H9 (cell line): ENCODE results near the gene ASCC1. TPM values are rescaled to one million over a fixed set of nuclear protein-coding genes. Genes with fewer than 3 reads are reported as not detected.

Experiments
- DNase-seq: peaks from one replicate; pipeline ENCODE4 v3.0.0-alpha.2; 2017
- H2AFZ ChIP-seq: one replicate; pipeline ENCODE4 v1.6.1; 2013; ENCODE audit warnings: mild to moderate bottlenecking, low read length, control low read depth, moderate library complexity
- H2AK5ac ChIP-seq: 2 replicates; pipeline ENCODE4 v1.6.1; 2013; ENCODE audit warnings: low read length, control low read depth, mixed read lengths; ENCODE audit not compliant: insufficient read length
- H2BK120ac ChIP-seq: one replicate; pipeline ENCODE4 v1.6.1; 2013; ENCODE audit warnings: low read depth, mild to moderate bottlenecking, low read length, control low read depth, inconsistent platforms; ENCODE audit not compliant: poor library complexity, severe bottlenecking
- H2BK12ac ChIP-seq: 2 replicates; pipeline ENCODE4 v1.6.1; 2013; ENCODE audit warnings: low read length, control low read depth, mixed read lengths, low read depth; ENCODE audit not compliant: insufficient read length
- H2BK15ac ChIP-seq: 2 replicates; pipeline ENCODE4 v1.6.1; 2013; ENCODE audit warnings: low read depth, low read length, control low read depth
- H2BK20ac ChIP-seq: one replicate; pipeline ENCODE4 v1.6.1; 2013; ENCODE audit warnings: low read depth, mild to moderate bottlenecking, low read length, control low read depth, inconsistent platforms; ENCODE audit not compliant: poor library complexity, severe bottlenecking
- H2BK5ac ChIP-seq: 2 replicates; pipeline ENCODE4 v1.6.1; 2013; ENCODE audit warnings: low read length, control low read depth, mixed read lengths; ENCODE audit not compliant: insufficient read length
- H3K14ac ChIP-seq: 2 replicates; pipeline ENCODE4 v1.6.1; 2013; ENCODE audit warnings: low read length, control low read depth; ENCODE audit not compliant: insufficient read depth
- H3K18ac ChIP-seq: 2 replicates; pipeline ENCODE4 v1.6.1; 2013; ENCODE audit warnings: low read depth, mild to moderate bottlenecking, mixed read lengths, low read length, control low read depth; ENCODE audit not compliant: insufficient read length
- H3K23ac ChIP-seq: 2 replicates; pipeline ENCODE4 v1.6.1; 2013; ENCODE audit warnings: low read length, control low read depth, mixed read lengths, low read depth; ENCODE audit not compliant: insufficient read length
- H3K23me2 ChIP-seq: 2 replicates; pipeline ENCODE4 v1.6.1; 2013; ENCODE audit warnings: low read depth, mild to moderate bottlenecking, mixed read lengths, low read length, control low read depth; ENCODE audit not compliant: insufficient read length, poor library complexity, severe bottlenecking
- H3K27ac ChIP-seq: 2 replicates; pipeline ENCODE4 v1.5.1; 2013; ENCODE audit warnings: low read length, control low read depth, mixed read lengths, low read depth; ENCODE audit not compliant: insufficient read length
- H3K27me3 ChIP-seq: 2 replicates; pipeline ENCODE4 v1.6.1; 2013; ENCODE audit warnings: low read length, control low read depth, inconsistent platforms; ENCODE audit not compliant: insufficient read depth
- H3K4ac ChIP-seq: 2 replicates; pipeline ENCODE4 v1.6.1; 2013; ENCODE audit warnings: low read depth, mild to moderate bottlenecking, control low read depth, inconsistent platforms, low read length, moderate library complexity
- H3K4me1 ChIP-seq: 2 replicates; pipeline ENCODE4 v1.6.1; 2013; ENCODE audit warnings: low read length, control low read depth, inconsistent platforms; ENCODE audit not compliant: insufficient read depth
- H3K4me2 ChIP-seq: 2 replicates; pipeline ENCODE4 v1.6.1; 2013; ENCODE audit warnings: low read length, control low read depth, mixed read lengths; ENCODE audit not compliant: insufficient read length, insufficient read depth
- H3K56ac ChIP-seq: 2 replicates; pipeline ENCODE4 v1.6.1; 2013; ENCODE audit warnings: low read depth, mild to moderate bottlenecking, mixed read lengths, low read length, control low read depth; ENCODE audit not compliant: insufficient read length
- H3K79me1 ChIP-seq: 2 replicates; pipeline ENCODE4 v1.6.1; 2013; ENCODE audit warnings: low read depth, mild to moderate bottlenecking, moderate library complexity, low read length, control low read depth, inconsistent platforms; ENCODE audit not compliant: insufficient read depth, poor library complexity, severe bottlenecking
- H3K79me2 ChIP-seq: 2 replicates; pipeline ENCODE4 v1.6.1; 2013; ENCODE audit warnings: low read length, control low read depth, inconsistent platforms; ENCODE audit not compliant: insufficient read depth
- H3K9ac ChIP-seq: 2 replicates; pipeline ENCODE4 v1.6.1; 2013; ENCODE audit warnings: low read length, control low read depth, mixed read lengths; ENCODE audit not compliant: insufficient read length; ENCODE audit errors: extremely low read depth
- H3K9me3 ChIP-seq: one replicate; pipeline ENCODE4 v1.6.1; 2013; ENCODE audit warnings: low read depth, low read length, inconsistent platforms; ENCODE audit not compliant: control insufficient read depth
- H3T11ph ChIP-seq: one replicate; pipeline ENCODE4 v1.6.1; 2013; ENCODE audit warnings: mild to moderate bottlenecking, low read length, control low read depth, inconsistent platforms
- H4K20me1 ChIP-seq: one replicate; pipeline ENCODE4 v1.6.1; 2013; ENCODE audit not compliant: control insufficient read depth, insufficient read length, insufficient read depth
- H4K5ac ChIP-seq: 2 replicates; pipeline ENCODE4 v1.6.1; 2013; ENCODE audit warnings: low read depth, mild to moderate bottlenecking, mixed read lengths, low read length, control low read depth; ENCODE audit not compliant: insufficient read length
- H4K8ac ChIP-seq: replicated peaks from 2 replicates; pipeline ENCODE4 v1.6.1; 2013; ENCODE audit warnings: low read length, control low read depth, mixed read lengths, low read depth; ENCODE audit not compliant: insufficient read length
- H4K91ac ChIP-seq: 2 replicates; pipeline ENCODE4 v1.6.1; 2013; ENCODE audit warnings: low read depth, mild to moderate bottlenecking, moderate library complexity, mixed read lengths, low read length, control low read depth; ENCODE audit not compliant: insufficient read length
- H3K27ac Mint-ChIP-seq, 3 experiments: 2 replicates in 2 of 3; 3 replicates in 1 of 3; pipeline ENCODE4 v1.8.0; 2020 to 2021; ENCODE audit warnings: mixed read lengths in 3 of 3, mild to moderate bottlenecking in 1 of 3, moderate library complexity in 1 of 3
- H3K27me3 Mint-ChIP-seq: 2 replicates; pipeline ENCODE4 v1.8.0; 2021; ENCODE audit warnings: low read depth, mild to moderate bottlenecking, moderate library complexity, mixed read lengths
- H3K36me3 Mint-ChIP-seq, 3 experiments: 2 replicates in 2 of 3; 3 replicates in 1 of 3; pipeline ENCODE4 v1.8.0; 2020 to 2021; ENCODE audit warnings: low read depth in 3 of 3, mixed read lengths in 3 of 3; ENCODE audit not compliant: insufficient read depth in 1 of 3
- H3K4me1 Mint-ChIP-seq, 2 experiments: 2 replicates each; pipeline ENCODE4 v1.8.0; 2020; ENCODE audit warnings: mixed read lengths in 2 of 2
- H3K4me3 Mint-ChIP-seq, 2 experiments: 2 replicates in 1 of 2; 3 replicates in 1 of 2; pipeline ENCODE4 v1.8.0; 2020 to 2021; ENCODE audit warnings: mild to moderate bottlenecking in 2 of 2, mixed read lengths in 2 of 2, moderate library complexity in 1 of 2
- H3K9me3 Mint-ChIP-seq, 2 experiments: 2 replicates in 1 of 2; 3 replicates in 1 of 2; pipeline ENCODE4 v1.8.0; 2020; ENCODE audit warnings: mild to moderate bottlenecking in 2 of 2, mixed read lengths in 2 of 2, moderate library complexity in 1 of 2
- CTCF ChIP-seq: fragments of 200-600 bp; sonication (generic); conservative IDR thresholded peaks from 3 replicates; pipeline ENCODE4 v1.8.0; 2021; ENCODE audit warnings: antibody characterized with exemption, mild to moderate bottlenecking
- WGBS: extraction: QIAGEN DNeasy Blood & Tissue Kit; methylation state at CpG from one replicate; pipeline ENCODE4 v1.1.7; 2013; ENCODE audit warnings: missing lambda C conversion rate, low lambda C conversion rate, mixed read lengths; ENCODE audit not compliant: insufficient read length; ENCODE audit errors: extremely low coverage; 5-methylcytosine and 5-hydroxymethylcytosine counted together
- total RNA-seq: library from RNA; stranded (reverse); gene quantifications from 2 replicates; pipeline ENCODE4 v1.2.1, GENCODE V29; 2021

The ASCC1 gene
- total RNA-seq, 1 experiment from 2014 or later, result 41.2 TPM

DNA sequence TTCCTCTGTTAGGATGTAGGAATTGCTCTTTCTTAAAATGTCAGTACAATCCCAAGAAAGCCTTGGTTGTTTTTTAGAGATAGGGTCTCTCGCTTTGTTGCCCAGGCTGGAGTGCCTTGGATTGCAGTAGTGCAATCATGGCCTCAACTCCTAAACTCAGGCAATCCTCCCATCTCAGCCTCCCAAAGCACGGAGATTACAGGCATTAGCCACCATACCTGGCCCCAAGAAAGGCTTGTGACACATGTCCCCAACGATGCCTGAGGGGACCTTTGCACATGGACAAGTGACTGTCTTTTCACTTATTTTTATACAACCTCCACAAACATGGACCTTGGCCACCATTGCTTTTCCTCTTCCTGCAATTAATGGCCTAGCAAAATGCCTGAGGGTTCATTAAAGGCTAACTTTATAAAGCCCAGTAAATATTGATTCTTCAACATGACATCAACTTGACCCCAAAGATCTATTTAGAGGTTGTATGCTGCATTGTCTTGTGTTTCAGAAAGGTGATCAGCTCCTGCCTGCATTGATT, 117.7 kb downstream of the ASCC1 start:
- Mint-ChIP-seq H3K27ac (no peak overlapping the region), H3K4me1 (peaks cover 0 to 5% of the 10 kb centered on the region in 2 experiments; a peak in 1 of 4 replicates), H3K36me3 (peaks cover 0 to 25% (median 16%) of the 10 kb centered on the region in 3 experiments; a peak in 5 of 7 replicates), H3K27me3 (no peaks in the 10 kb centered on the region), H3K9me3 (no peaks in the 10 kb centered on the region), H3K4me3 (no peak overlapping the region)
- no peak overlapping the region for H3T11ph ChIP-seq
- H2AFZ ChIP-seq, result no peak overlapping the region
- no peak overlapping the region for H3K4me2 ChIP-seq
- H3K79me2 ChIP-seq, result no peaks in the 10 kb centered on the region
- no peak overlapping the region for H2AK5ac ChIP-seq
- no CpG with 5 or more reads among the region's 3 CpGs for WGBS
- no peaks in the 10 kb centered on the region for H4K20me1 ChIP-seq
- H4K91ac ChIP-seq, result no peak overlapping the region
- H3K27me3 ChIP-seq, result no peaks in the 10 kb centered on the region
- TF ChIP-seq CTCF, result no peak
- H4K5ac ChIP-seq, result no peak overlapping the region
- H3K23me2 ChIP-seq, result no peaks in the 10 kb centered on the region
- no peak overlapping the region for H3K18ac ChIP-seq
- no peaks in the 10 kb centered on the region for H3K9me3 ChIP-seq
- H3K4me1 ChIP-seq, result no peaks in the 10 kb centered on the region
- no peak overlapping the region for H2BK120ac ChIP-seq
- no peak overlapping the region for H2BK20ac ChIP-seq
- H3K79me1 ChIP-seq, result no peaks in the 10 kb centered on the region
- H3K14ac ChIP-seq, result no peak overlapping the region
- H3K27ac ChIP-seq, result no peak overlapping the region
- no peak overlapping the region for H3K4ac ChIP-seq
- DNase-seq, result no peak
- no peak overlapping the region for H4K8ac ChIP-seq
- H3K9ac ChIP-seq, result no peak overlapping the region
- no peak overlapping the region for H2BK12ac ChIP-seq
- H3K23ac ChIP-seq, result no peak overlapping the region
- no peak overlapping the region for H3K56ac ChIP-seq
- no peak overlapping the region for H2BK15ac ChIP-seq
- no peak overlapping the region for H2BK5ac ChIP-seq
